Parathyroid adenoma (tissue), 2 donors: ENCODE results near the gene ZGPAT.

ENCODE experiments used
- H2AFZ ChIP-seq: fragments of 300-600 bp; sonication (generic); one replicate; pipeline ENCODE4 v1.7.0; 2017; ENCODE audit warnings: antibody characterized with exemption, mild to moderate bottlenecking
- H3K27ac ChIP-seq: fragments of 300-600 bp; sonication (generic); one replicate; pipeline ENCODE4 v1.7.0; 2017
- H3K27me3 ChIP-seq: fragments of 300-600 bp; sonication (generic); one replicate; pipeline ENCODE4 v1.7.0; 2017; ENCODE audit warnings: low read length; ENCODE audit not compliant: control insufficient read depth, insufficient read depth
- H3K36me3 ChIP-seq: fragments of 300-600 bp; sonication (generic); one replicate; pipeline ENCODE4 v1.7.0; 2017; ENCODE audit warnings: low read length; ENCODE audit not compliant: control insufficient read depth, insufficient read depth
- H3K4me1 ChIP-seq: fragments of 300-600 bp; sonication (generic); one replicate; pipeline ENCODE4 v1.7.0; 2017; ENCODE audit warnings: control low read depth
- H3K4me2 ChIP-seq: fragments of 300-600 bp; sonication (generic); one replicate; pipeline ENCODE4 v1.7.0; 2017; ENCODE audit warnings: low read length
- H3K4me3 ChIP-seq: fragments of 300-600 bp; sonication (generic); one replicate; pipeline ENCODE4 v1.7.0; 2017; ENCODE audit warnings: low read depth, low read length
- H3K79me2 ChIP-seq: fragments of 300-600 bp; sonication (generic); one replicate; pipeline ENCODE4 v1.7.0; 2017; ENCODE audit warnings: control low read depth
- H3K9ac ChIP-seq: fragments of 300-600 bp; sonication (generic); one replicate; pipeline ENCODE4 v1.7.0; 2017; ENCODE audit warnings: mild to moderate bottlenecking
- H3K9me3 ChIP-seq: fragments of 300-600 bp; sonication (generic); one replicate; pipeline ENCODE4 v1.7.0; 2017; ENCODE audit warnings: low read length; ENCODE audit not compliant: control insufficient read depth
- TF ChIP-seq, protein P1 (sequence below): fragments of 300-600 bp; sonication (generic); IDR thresholded peaks from one replicate; pipeline ENCODE4 v1.7.0; 2017; ENCODE audit warnings: antibody characterized with exemption, mild to moderate bottlenecking
- donor health status: primary hyperparathyroidism.

The ZGPAT gene

DNA sequence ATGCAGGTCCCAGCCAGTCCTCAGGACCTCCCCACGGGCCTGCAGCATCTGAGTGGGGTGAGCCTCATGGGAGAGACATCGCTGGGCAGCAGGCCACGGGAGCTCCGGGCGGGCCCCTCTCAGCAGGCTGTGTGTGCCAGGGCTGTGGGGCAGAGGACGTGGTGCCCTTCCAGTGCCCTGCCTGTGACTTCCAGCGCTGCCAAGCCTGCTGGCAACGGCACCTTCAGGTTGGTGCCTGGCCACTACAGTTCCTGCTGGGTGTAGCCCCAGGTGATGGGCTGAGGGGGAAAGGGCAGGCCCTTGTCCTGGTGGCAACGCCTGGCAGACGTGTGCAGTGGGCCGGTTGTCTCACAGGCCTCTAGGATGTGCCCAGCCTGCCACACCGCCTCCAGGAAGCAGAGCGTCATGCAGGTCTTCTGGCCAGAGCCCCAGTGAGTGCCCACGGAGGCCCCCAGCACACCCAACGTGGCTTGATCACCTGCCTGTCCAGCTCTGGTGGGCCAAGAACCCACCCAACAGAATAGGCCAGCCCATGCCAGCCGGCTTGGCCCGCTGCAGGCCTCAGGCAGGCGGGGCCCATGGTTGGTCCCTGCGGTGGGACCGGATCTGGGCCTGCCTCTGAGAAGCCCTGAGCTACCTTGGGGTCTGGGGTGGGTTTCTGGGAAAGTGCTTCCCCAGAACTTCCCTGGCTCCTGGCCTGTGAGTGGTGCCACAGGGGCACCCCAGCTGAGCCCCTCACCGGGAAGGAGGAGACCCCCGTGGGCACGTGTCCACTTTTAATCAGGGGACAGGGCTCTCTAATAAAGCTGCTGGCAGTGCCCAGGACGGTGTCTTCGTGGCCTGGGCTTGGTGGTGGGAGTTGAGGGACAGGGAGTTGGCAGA, 12.2 kb upstream of the ZGPAT start:
- Histone ChIP-seq H3K27me3 (no peaks in the 10 kb centered on the region), H3K79me2 (peaks cover 22% of the 10 kb centered on the region), H3K27ac (no peak overlapping the region), H2AFZ (no peak overlapping the region), H3K9ac (no peak overlapping the region), H3K9me3 (no peaks in the 10 kb centered on the region), H3K4me1 (no peaks in the 10 kb centered on the region), H3K4me2 (no peak overlapping the region), H3K36me3 (no peaks in the 10 kb centered on the region), H3K4me3 (no peak overlapping the region)
- TF ChIP-seq, protein P1, sequence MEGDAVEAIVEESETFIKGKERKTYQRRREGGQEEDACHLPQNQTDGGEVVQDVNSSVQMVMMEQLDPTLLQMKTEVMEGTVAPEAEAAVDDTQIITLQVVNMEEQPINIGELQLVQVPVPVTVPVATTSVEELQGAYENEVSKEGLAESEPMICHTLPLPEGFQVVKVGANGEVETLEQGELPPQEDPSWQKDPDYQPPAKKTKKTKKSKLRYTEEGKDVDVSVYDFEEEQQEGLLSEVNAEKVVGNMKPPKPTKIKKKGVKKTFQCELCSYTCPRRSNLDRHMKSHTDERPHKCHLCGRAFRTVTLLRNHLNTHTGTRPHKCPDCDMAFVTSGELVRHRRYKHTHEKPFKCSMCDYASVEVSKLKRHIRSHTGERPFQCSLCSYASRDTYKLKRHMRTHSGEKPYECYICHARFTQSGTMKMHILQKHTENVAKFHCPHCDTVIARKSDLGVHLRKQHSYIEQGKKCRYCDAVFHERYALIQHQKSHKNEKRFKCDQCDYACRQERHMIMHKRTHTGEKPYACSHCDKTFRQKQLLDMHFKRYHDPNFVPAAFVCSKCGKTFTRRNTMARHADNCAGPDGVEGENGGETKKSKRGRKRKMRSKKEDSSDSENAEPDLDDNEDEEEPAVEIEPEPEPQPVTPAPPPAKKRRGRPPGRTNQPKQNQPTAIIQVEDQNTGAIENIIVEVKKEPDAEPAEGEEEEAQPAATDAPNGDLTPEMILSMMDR: no peak

DNA sequence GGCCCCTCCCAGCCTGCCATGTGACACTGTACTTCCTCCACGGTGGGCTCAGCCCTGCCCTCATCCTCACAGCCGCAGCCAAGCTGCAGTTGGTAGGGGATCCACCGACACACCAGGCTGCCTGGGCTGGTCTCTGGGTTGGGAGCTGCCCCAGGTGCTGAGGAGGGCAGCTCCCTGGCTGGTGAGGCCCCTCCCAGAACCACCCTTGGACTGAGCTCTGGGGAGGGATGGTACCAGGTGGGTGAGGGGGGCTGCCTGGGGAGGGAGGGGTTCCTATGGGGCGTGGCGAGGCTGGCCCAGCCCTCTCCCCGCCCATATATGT, 11.6 kb upstream of the ZGPAT start:
- TF ChIP-seq, protein P1: no peak
- no peaks in the 10 kb centered on the region for H3K9me3 ChIP-seq
- peaks cover 27% of the 10 kb centered on the region for H3K79me2 ChIP-seq
- no peak overlapping the region for H3K4me3 ChIP-seq
- H3K36me3 ChIP-seq: no peaks in the 10 kb centered on the region
- H3K27me3 ChIP-seq: no peaks in the 10 kb centered on the region
- H3K27ac ChIP-seq: no peak overlapping the region
- H3K9ac ChIP-seq: no peak overlapping the region
- peak overlapping the region; percentile 52 for H3K4me2 ChIP-seq
- no peaks in the 10 kb centered on the region for H3K4me1 ChIP-seq
- H2AFZ ChIP-seq: no peak overlapping the region

DNA sequence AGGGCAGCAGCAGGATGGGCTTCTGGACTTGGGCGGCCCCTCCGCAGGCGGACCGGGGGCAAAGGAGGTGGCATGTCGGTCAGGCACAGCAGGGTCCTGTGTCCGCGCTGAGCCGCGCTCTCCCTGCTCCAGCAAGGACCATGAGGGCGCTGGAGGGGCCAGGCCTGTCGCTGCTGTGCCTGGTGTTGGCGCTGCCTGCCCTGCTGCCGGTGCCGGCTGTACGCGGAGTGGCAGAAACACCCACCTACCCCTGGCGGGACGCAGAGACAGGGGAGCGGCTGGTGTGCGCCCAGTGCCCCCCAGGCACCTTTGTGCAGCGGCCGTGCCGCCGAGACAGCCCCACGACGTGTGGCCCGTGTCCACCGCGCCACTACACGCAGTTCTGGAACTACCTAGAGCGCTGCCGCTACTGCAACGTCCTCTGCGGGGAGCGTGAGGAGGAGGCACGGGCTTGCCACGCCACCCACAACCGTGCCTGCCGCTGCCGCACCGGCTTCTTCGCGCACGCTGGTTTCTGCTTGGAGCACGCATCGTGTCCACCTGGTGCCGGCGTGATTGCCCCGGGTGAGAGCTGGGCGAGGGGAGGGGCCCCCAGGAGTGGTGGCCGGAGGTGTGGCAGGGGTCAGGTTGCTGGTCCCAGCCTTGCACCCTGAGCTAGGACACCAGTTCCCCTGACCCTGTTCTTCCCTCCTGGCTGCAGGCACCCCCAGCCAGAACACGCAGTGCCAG, 11.0 kb upstream of the ZGPAT start, which contains the start of gene TNFRSF6B:
TSS of gene TNFRSF6B (plus strand) at position 25 of the 729 bp plus-strand sequence. CDS start at position 141, 116 bp downstream.
- H3K4me1 ChIP-seq: no peaks in the 10 kb centered on the region
- no peak within 1 kb of the TSS for H3K27ac ChIP-seq
- H3K4me3 ChIP-seq: no peak within 1 kb of the TSS
- no peaks in the 10 kb centered on the region for H3K9me3 ChIP-seq
- H3K4me2 ChIP-seq: peak within 1 kb of the TSS; percentile 52
- TF ChIP-seq, protein P1: no peak
- H3K9ac ChIP-seq: no peak within 1 kb of the TSS
- no peaks in the 10 kb centered on the region for H3K27me3 ChIP-seq
- H3K79me2 ChIP-seq: peaks cover 29% of the 10 kb centered on the region
- H2AFZ ChIP-seq: no peak within 1 kb of the TSS
- H3K36me3 ChIP-seq: no peaks in the 10 kb centered on the region

DNA sequence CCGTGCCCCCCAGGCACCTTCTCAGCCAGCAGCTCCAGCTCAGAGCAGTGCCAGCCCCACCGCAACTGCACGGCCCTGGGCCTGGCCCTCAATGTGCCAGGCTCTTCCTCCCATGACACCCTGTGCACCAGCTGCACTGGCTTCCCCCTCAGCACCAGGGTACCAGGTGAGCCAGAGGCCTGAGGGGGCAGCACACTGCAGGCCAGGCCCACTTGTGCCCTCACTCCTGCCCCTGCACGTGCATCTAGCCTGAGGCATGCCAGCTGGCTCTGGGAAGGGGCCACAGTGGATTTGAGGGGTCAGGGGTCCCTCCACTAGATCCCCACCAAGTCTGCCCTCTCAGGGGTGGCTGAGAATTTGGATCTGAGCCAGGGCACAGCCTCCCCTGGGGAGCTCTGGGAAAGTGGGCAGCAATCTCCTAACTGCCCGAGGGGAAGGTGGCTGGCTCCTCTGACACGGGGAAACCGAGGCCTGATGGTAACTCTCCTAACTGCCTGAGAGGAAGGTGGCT, 10.4 kb upstream of the ZGPAT start:
- H3K9ac ChIP-seq: no peak overlapping the region
- peak overlapping the region; percentile 52 for H3K4me2 ChIP-seq
- peaks cover 35% of the 10 kb centered on the region for H3K79me2 ChIP-seq
- H3K4me1 ChIP-seq: no peaks in the 10 kb centered on the region
- no peaks in the 10 kb centered on the region for H3K36me3 ChIP-seq
- no peaks in the 10 kb centered on the region for H3K27me3 ChIP-seq
- H3K27ac ChIP-seq: no peak overlapping the region
- no peak overlapping the region for H2AFZ ChIP-seq
- H3K9me3 ChIP-seq: no peaks in the 10 kb centered on the region
- H3K4me3 ChIP-seq: no peak overlapping the region
- TF ChIP-seq, protein P1: no peak
